Endothelial cell of umbilical vein (primary cell): ENCODE results near the gene SMIM44. TPM values are rescaled to one million over a fixed set of nuclear protein-coding genes. Genes with fewer than 3 reads are reported as not detected.
A peak's percentile ranks its signal among the peaks of the same experiment; 100 is the strongest.

Experiments
- BruUV-seq: library from RNA; stranded (reverse); fragments of 400-500 nt; replicated peaks from 2 replicates; lab custom pipeline; 2021; lab: Mats Ljungman, UMichigan
- CTCF ChIA-PET: fragments of 300-600, 350-600 bp; sonication (Branson Sonifier 250); formaldehyde crosslinking; loops from one replicate; lab custom pipeline; 2021; ENCODE audit warnings: antibody characterized with exemption, inconsistent platforms; lab: Charles Lee
- POLR2A ChIA-PET: fragments of 300-600, 350-600 bp; sonication (Branson Sonifier 250); formaldehyde crosslinking; loops from one replicate; lab custom pipeline; 2021; ENCODE audit warnings: antibody characterized with exemption, inconsistent platforms; lab: Charles Lee
- DNase-seq: peaks from one replicate; pipeline ENCODE4 v3.0.0-alpha.2; 2011; ENCODE audit warnings: low read depth, low spot score
- FAIRE-seq: peaks from 2 replicates; lab custom pipeline; 2011; peaks lifted over from hg19 to GRCh38; lab: Jason Lieb, UNC
- H2AFZ ChIP-seq: 2 replicates; pipeline ENCODE4 v1.6.0; 2012; ENCODE audit warnings: low read depth, low read length, control low read depth, inconsistent platforms
- H3K27ac ChIP-seq: 2 replicates; pipeline ENCODE4 v1.5.1; 2011; ENCODE audit warnings: low read depth, mild to moderate bottlenecking, control low read depth, low read length, moderate library complexity; ENCODE audit not compliant: insufficient read depth
- H3K27me3 ChIP-seq, 2 experiments: 2 replicates each; pipeline versions ENCODE4 v1.6.0 to v1.6.1; 2011; ENCODE audit warnings: low read length in 2 of 2, mixed read lengths in 1 of 2; ENCODE audit not compliant: control insufficient read depth in 2 of 2, insufficient read depth in 2 of 2
- H3K36me3 ChIP-seq, 2 experiments: 2 replicates in 1 of 2; 3 replicates in 1 of 2; pipeline ENCODE4 v1.5.1; 2011; ENCODE audit warnings: low read length in 2 of 2, mild to moderate bottlenecking in 1 of 2, moderate library complexity in 1 of 2; ENCODE audit not compliant: control insufficient read depth in 2 of 2, insufficient read depth in 2 of 2; ENCODE audit errors: extremely low read depth in 1 of 2
- H3K4me1 ChIP-seq: 3 replicates; pipeline ENCODE4 v1.5.1; 2011; ENCODE audit warnings: mild to moderate bottlenecking, low read length; ENCODE audit not compliant: control insufficient read depth, insufficient read depth; ENCODE audit errors: extremely low read depth
- H3K4me2 ChIP-seq: 2 replicates; pipeline ENCODE4 v1.6.1; 2011; ENCODE audit warnings: low read length, control low read depth, mixed read lengths; ENCODE audit not compliant: insufficient read depth
- H3K4me3 ChIP-seq, 3 experiments: fragments of 200-600 bp in 1 of 3; sonication (generic), shearing (Covaris generic) in 1 of 3; replicated peaks in 1 of 3; 2 replicates each; pipeline ENCODE4 v1.5.1; 2011 to 2016; ENCODE audit warnings: control low read depth in 3 of 3, low read length in 3 of 3, mild to moderate bottlenecking in 2 of 3, inconsistent platforms in 1 of 3, low read depth in 1 of 3, moderate library complexity in 1 of 3; ENCODE audit not compliant: insufficient read depth in 1 of 3
- H3K79me2 ChIP-seq: 2 replicates; pipeline ENCODE4 v1.6.0; 2012; ENCODE audit warnings: low read length, inconsistent platforms; ENCODE audit not compliant: control insufficient read depth, insufficient read depth
- H3K9ac ChIP-seq: replicated peaks from 2 replicates; pipeline ENCODE3; 2011; ENCODE audit warnings: low read length, control low read depth; ENCODE audit not compliant: insufficient read depth; ENCODE audit errors: extremely low read depth
- H3K9me1 ChIP-seq: replicated peaks from 3 replicates; pipeline ENCODE4 v1.6.0; 2011; ENCODE audit warnings: mild to moderate bottlenecking, low read length; ENCODE audit not compliant: control insufficient read depth, insufficient read depth; ENCODE audit errors: extremely low read depth
- H3K9me3 ChIP-seq: replicated peaks from 2 replicates; pipeline ENCODE4 v1.5.1; 2012; ENCODE audit warnings: low read length, inconsistent platforms; ENCODE audit not compliant: control insufficient read depth, insufficient read depth
- H4K20me1 ChIP-seq: replicated peaks from 2 replicates; pipeline ENCODE3; 2011; ENCODE audit warnings: mild to moderate bottlenecking, low read length; ENCODE audit not compliant: control insufficient read depth, insufficient read depth; ENCODE audit errors: extremely low read depth
- CTCF ChIP-seq, 2 donors: IDR thresholded peaks; 1 replicate in 1 of 2; 2 replicates in 1 of 2; pipeline ENCODE4 v1.5.1; 2011; ENCODE audit warnings: low read length in 2 of 2, mild to moderate bottlenecking in 2 of 2, moderate library complexity in 2 of 2, control low read depth in 1 of 2, inconsistent platforms in 1 of 2, low read depth in 1 of 2; ENCODE audit not compliant: insufficient read depth in 1 of 2; ENCODE audit errors: extremely low read depth in 1 of 2
- MAX ChIP-seq: IDR thresholded peaks from 2 replicates; pipeline ENCODE4 v1.6.1; 2011; ENCODE audit not compliant: insufficient read depth, insufficient read length
- dilution Hi-C: fragments of 300-500 bp; cut with MboI; formaldehyde crosslinking; loops from one replicate; pipeline ENCODE4 v1.15.0; 2019; ENCODE audit warnings: low sequenced_read_pairs; ENCODE audit not compliant: extremely low pct_ligation_motif_present
- intact Hi-C: fragments of 100-400 bp; cut with micrococcal nuclease; formaldehyde crosslinking; loops from one replicate; pipeline ENCODE4 v1.10.0; 2022
- polyA plus RNA-seq, 4 experiments: library from polyadenylated mRNA; depleted of rRNA in 3 of 4; stranded (reverse) in 3 of 4; unstranded in 1 of 4; fragments of >200 nt; gene quantifications; 2 replicates each; pipeline versions ENCODE4 v1.2.1 to v1.2.3, GENCODE V29; 2011 to 2012; ENCODE audit warnings: missing spikeins in 1 of 4
- total RNA-seq: library from RNA; stranded (reverse); gene quantifications from 2 replicates; pipeline ENCODE4 v1.2.3, GENCODE V29; 2021

SMIM44 gene
- total and polyA plus RNA-seq, 2 donors (not counting 3 experiments of a cell fraction or from before 2014, with no cell fraction given): not detected

DNA sequence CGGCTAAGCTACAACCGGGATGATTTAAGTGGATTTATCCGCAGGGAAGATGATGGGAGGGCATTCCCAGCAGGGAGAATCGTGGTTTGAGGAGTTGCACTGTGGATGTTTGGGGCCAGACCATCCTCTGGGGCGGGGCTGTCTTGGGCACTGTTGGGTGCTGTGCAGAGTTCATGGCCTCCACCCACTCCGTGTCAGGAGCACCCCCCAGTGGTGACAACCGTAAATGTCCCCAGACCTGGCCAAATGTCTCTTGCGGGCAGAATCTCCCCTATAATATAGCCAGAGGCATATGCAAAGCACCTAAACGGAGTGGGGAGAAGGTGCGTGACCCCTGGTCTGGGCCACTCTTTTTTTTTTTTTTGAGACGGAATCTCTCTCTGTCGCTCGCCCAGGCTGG is 43.2 kb downstream of the SMIM44 start:
- peak; percentile 36 to 45 for TF ChIP-seq CTCF (IDR thresholded peaks at IDR 0.05; ENCODE audit: extremely low read depth in 1 of 2, insufficient read depth in 1 of 2, low read depth in 1 of 2, low read length in 2 of 2)
- TF ChIP-seq MAX: no peak
- H4K20me1 ChIP-seq: no peaks in the 10 kb centered on the region
- dilution Hi-C loops: no loop called here
- peaks cover 8% of the 10 kb centered on the region for H3K79me2 ChIP-seq
- ChIA-PET CTCF (interaction anchor here (0.7 to 1.0 kb wide), 3 partner anchors 9 to 30 kb away, joined by 3 to 5 read pairs (median 3); no protein-coding TSS in a partner anchor), POLR2A (no interaction called here)
- no peak overlapping the region for H3K27ac ChIP-seq
- intact Hi-C loops: no loop called here
- H3K4me3 ChIP-seq: no peak overlapping the region
- no peak for DNase-seq
- no peak overlapping the region for H3K4me2 ChIP-seq
- no TSS peak for BruUV-seq
- H3K36me3 ChIP-seq: peaks cover 0 to 11% of the 10 kb centered on the region in 2 experiments
- H3K27me3 ChIP-seq: no peaks in the 10 kb centered on the region
- no peaks in the 10 kb centered on the region for H3K9me1 ChIP-seq
- H3K4me1 ChIP-seq: peaks cover 25% of the 10 kb centered on the region
- H3K9me3 ChIP-seq: no peaks in the 10 kb centered on the region
- no peak overlapping the region for H2AFZ ChIP-seq
- FAIRE-seq: no peak
- no peak overlapping the region for H3K9ac ChIP-seq
